GM13976 (cell line): ENCODE measurements around the gene JUP.
"Not testable (repeated sequence)": the region's sequence is repeated elsewhere in the genome, so short reads cannot be mapped to it uniquely, and the experiment has no call there.

ENCODE experiments used
- DNase-seq: peaks from one replicate; pipeline ENCODE4 v3.0.0; 2012; ENCODE audit warnings: low spot score
- in situ Hi-C: fragments of 300-500 bp; cut with MboI; formaldehyde crosslinking; loops from one replicate; pipeline ENCODE4 v1.12.0; 2022; ENCODE audit warnings: low sequenced_read_pairs, mixed read lengths, inconsistent platforms; ENCODE audit not compliant: unreplicated experiment
- TF ChIP-seq, protein P1 (sequence below): IDR thresholded peaks from 2 replicates; pipeline ENCODE4 v1.5.1; 2012; ENCODE audit warnings: borderline replicate concordance, mild to moderate bottlenecking; ENCODE audit not compliant: insufficient read depth; ENCODE audit errors: extremely low read depth, missing control alignments, control extremely low read depth

JUP gene

GRCh38 chr17:41779954-41780353, 6.6 kb downstream of the JUP start:
- DNase-seq, result no peak
- in situ Hi-C loops, result no loop called here
- TF ChIP-seq, protein P1, sequence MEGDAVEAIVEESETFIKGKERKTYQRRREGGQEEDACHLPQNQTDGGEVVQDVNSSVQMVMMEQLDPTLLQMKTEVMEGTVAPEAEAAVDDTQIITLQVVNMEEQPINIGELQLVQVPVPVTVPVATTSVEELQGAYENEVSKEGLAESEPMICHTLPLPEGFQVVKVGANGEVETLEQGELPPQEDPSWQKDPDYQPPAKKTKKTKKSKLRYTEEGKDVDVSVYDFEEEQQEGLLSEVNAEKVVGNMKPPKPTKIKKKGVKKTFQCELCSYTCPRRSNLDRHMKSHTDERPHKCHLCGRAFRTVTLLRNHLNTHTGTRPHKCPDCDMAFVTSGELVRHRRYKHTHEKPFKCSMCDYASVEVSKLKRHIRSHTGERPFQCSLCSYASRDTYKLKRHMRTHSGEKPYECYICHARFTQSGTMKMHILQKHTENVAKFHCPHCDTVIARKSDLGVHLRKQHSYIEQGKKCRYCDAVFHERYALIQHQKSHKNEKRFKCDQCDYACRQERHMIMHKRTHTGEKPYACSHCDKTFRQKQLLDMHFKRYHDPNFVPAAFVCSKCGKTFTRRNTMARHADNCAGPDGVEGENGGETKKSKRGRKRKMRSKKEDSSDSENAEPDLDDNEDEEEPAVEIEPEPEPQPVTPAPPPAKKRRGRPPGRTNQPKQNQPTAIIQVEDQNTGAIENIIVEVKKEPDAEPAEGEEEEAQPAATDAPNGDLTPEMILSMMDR, result no peak

- in situ Hi-C loops, result no loop called here
- no peak for DNase-seq
Observed at GRCh38 chr17:41777574-41778188, 8.8 kb downstream of the JUP start.

GRCh38 chr17:41777157-41777573, 9.3 kb downstream of the JUP start:
- in situ Hi-C loops, result no loop called here
- no peak for DNase-seq

More at GRCh38 chr17:41777574-41778188, 8.8 kb downstream of the JUP start:
- TF ChIP-seq, protein P1, result no peak

DNA sequence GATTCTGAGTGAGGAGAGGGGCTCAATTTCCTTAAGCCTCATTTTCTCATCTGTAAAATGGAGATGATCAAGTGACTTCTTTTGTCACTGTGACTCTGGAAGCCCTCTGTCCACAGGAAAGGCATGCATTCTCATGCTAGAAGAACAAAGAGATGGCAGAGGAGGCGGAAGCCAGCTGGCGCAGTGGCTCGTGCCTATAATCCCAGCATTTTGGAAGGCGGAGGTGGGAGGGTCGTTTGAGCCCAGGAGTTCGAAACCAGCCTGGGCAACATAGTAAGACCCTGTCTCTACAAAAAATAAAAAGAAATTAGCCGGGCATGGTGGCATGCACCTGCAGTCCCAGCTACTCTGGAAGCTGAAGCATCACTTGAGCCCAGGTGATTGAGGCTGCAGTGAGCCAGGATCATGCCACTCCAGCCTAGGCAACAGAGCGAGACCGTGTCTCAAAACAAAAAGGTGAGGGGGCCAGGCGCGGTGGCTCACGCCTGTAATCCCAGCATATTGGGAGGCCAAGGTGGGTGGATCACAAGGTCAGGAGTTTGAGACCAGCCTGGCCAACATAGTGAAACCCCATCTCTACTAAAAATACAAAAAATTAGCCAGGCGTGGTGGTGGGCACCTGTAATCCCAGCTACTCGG, 10.1 kb downstream of the JUP start:
- in situ Hi-C loops, DNase-seq: not testable (repeated sequence)

More at GRCh38 chr17:41777157-41777573, 9.3 kb downstream of the JUP start:
- TF ChIP-seq, protein P1, result no peak

DNA sequence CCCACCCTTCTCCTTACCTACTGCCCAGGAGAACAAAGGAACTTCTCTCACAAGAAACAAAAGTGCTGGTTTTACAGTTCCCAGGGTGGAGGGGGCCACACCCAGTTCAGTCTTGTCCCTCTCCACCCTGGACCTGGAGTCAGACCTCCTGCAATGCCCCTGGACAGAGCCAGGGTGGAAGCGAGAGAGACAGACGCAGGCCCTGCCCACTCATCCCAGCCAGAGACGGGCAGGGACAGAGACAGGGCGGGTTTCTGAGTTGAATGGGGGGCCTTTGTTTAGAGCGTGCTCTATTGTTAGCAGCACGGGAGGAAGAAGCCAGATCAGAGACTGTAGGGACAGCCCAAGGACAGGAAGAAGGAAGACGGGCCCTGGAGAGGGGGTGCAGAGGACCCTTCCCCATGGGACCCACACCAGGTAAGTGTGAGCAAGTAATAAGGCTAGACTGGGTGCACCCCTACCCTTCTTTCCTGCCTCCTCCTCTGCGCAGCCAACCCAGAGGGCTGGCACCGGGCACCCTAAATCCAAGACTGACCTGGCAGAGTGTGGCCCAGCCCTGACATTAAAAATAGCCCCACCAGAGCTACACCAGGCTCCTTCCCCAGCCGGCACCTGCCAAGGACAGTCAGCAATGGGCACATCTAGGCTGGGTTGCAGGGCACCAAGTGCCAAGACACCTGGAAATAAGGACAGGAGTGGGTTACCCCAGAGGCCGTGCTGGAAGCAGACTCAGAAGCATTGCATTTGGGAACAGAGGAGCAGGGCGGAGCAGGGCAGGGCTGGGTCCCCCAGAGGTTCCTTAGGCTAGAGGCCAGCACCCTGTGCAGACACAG, 10.9 kb downstream of the JUP start:
- TF ChIP-seq, protein P1, result no peak
- in situ Hi-C loops, result no loop called here
- no peak for DNase-seq

- TF ChIP-seq, protein P1, result no peak
- DNase-seq, result no peak
- in situ Hi-C loops, result no loop called here
Observed at GRCh38 chr17:41773731-41774193, 12.7 kb downstream of the JUP start.
